A549 (cell line): Measurements from ENCODE around the gene FYB1.

Source experiments
- CHD2 ChIP-seq: fragments of 150-350 bp; IDR thresholded peaks from 2 replicates; pipeline ENCODE4 v1.6.1; 2014; ENCODE audit warnings: low read length; ENCODE audit not compliant: partially characterized antibody
- NR3C1 ChIP-seq: fragments of >200 bp; sonication (Bioruptor Twin); formaldehyde crosslinking; IDR thresholded peaks from 3 replicates; pipeline ENCODE4 v1.6.1; 2017
- RARB ChIP-seq: fragments of 250-450 bp; sonication (Bioruptor Pico); IDR thresholded peaks from 2 replicates; pipeline ENCODE4 v1.8.0; 2021; ENCODE audit warnings: mild to moderate bottlenecking, moderate library complexity
- RNF2 ChIP-seq: fragments of 200-600 bp; sonication (generic); IDR thresholded peaks from 2 replicates; pipeline ENCODE4 v1.6.1; 2016; ENCODE audit warnings: low read depth, mild to moderate bottlenecking, antibody characterized with exemption, moderate library complexity, borderline replicate concordance
- SREBF2 ChIP-seq: fragments of 450-650 bp; IDR thresholded peaks from 2 replicates; pipeline ENCODE4 v1.6.1; 2014; ENCODE audit warnings: mild to moderate bottlenecking, moderate library complexity
- ZC3H11A ChIP-seq: fragments of 450-650 bp; IDR thresholded peaks from 2 replicates; pipeline ENCODE4 v1.6.1; 2014; ENCODE audit warnings: antibody characterized with exemption, mild to moderate bottlenecking
- ZFP36 ChIP-seq: fragments of 450-650 bp; IDR thresholded peaks from 2 replicates; pipeline ENCODE4 v1.6.1; 2014; ENCODE audit warnings: borderline replicate concordance; ENCODE audit not compliant: partially characterized antibody
- ZSCAN20 ChIP-seq: fragments of 250-450 bp; sonication (Bioruptor Pico); IDR thresholded peaks from 2 replicates; pipeline ENCODE4 v1.8.0; 2022; ENCODE audit warnings: mild to moderate bottlenecking, moderate library complexity
- TF ChIP-seq, protein P1 (sequence below): fragments of >200 bp; sonication (Bioruptor Twin); formaldehyde crosslinking; IDR thresholded peaks from 3 replicates; pipeline ENCODE4 v1.5.1; 2016
- TF ChIP-seq, protein P2 (sequence below): fragments of 450-650 bp; IDR thresholded peaks from 2 replicates; pipeline ENCODE4 v1.6.1; 2014; ENCODE audit warnings: antibody characterized with exemption
- TF ChIP-seq, protein P3 (sequence below): IDR thresholded peaks from 2 replicates; pipeline ENCODE4 v1.6.1; 2012

DNA sequence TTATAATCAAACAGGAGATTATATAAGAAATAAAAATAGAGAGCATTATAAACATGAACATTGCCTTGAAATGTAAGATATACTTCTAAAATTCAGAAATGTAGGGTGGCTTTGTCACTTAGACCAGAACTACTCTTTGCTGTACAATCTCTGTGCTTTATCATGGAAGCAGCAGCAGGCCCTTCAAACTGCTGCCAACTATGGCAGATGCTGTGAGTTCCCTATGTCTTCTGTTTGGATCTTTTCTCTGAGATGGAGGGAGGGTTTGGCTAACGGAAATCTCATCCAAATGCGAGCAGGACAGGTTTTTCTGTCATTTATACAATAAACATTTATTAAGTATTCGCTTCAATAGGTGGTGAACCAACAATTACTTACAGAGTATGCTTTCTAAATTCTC is 110.4 kb downstream of the FYB1 start:
- TF ChIP-seq SREBF2 (no peak), NR3C1 (no peak), ZFP36 (no peak), ZSCAN20 (CRISPR knock-in tag) (no peak), RNF2 (no peak), ZC3H11A (no peak), CHD2 (no peak), RARB (CRISPR knock-in tag) (no peak)
- TF ChIP-seq, protein P1, sequence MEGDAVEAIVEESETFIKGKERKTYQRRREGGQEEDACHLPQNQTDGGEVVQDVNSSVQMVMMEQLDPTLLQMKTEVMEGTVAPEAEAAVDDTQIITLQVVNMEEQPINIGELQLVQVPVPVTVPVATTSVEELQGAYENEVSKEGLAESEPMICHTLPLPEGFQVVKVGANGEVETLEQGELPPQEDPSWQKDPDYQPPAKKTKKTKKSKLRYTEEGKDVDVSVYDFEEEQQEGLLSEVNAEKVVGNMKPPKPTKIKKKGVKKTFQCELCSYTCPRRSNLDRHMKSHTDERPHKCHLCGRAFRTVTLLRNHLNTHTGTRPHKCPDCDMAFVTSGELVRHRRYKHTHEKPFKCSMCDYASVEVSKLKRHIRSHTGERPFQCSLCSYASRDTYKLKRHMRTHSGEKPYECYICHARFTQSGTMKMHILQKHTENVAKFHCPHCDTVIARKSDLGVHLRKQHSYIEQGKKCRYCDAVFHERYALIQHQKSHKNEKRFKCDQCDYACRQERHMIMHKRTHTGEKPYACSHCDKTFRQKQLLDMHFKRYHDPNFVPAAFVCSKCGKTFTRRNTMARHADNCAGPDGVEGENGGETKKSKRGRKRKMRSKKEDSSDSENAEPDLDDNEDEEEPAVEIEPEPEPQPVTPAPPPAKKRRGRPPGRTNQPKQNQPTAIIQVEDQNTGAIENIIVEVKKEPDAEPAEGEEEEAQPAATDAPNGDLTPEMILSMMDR, result no peak
- TF ChIP-seq, protein P2, sequence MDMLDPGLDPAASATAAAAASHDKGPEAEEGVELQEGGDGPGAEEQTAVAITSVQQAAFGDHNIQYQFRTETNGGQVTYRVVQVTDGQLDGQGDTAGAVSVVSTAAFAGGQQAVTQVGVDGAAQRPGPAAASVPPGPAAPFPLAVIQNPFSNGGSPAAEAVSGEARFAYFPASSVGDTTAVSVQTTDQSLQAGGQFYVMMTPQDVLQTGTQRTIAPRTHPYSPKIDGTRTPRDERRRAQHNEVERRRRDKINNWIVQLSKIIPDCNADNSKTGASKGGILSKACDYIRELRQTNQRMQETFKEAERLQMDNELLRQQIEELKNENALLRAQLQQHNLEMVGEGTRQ, result no peak
- TF ChIP-seq, protein P3, sequence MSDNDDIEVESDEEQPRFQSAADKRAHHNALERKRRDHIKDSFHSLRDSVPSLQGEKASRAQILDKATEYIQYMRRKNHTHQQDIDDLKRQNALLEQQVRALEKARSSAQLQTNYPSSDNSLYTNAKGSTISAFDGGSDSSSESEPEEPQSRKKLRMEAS, result no peak
